Measurements from ENCODE around the gene GNAT1.

GRCh38 chr3:50184242-50184978 is 7.0 kb upstream of the GNAT1 start:
- TF ChIP-seq CTCF (IDR thresholded peaks at IDR 0.05; ENCODE audit: low read depth, low read length), result no peak
- no peak for TF ChIP-seq EZH2phosphoT487 (IDR thresholded peaks at IDR 0.05; ENCODE audit: low read depth)

Measured in OCI-LY3 (cell line).